ENCODE measurements around the gene POC1B.

The POC1B gene

GRCh38 chr12:89493670-89494302 lies 32.1 kb downstream of the POC1B start:
- ATAC-seq = no peak

DNA sequence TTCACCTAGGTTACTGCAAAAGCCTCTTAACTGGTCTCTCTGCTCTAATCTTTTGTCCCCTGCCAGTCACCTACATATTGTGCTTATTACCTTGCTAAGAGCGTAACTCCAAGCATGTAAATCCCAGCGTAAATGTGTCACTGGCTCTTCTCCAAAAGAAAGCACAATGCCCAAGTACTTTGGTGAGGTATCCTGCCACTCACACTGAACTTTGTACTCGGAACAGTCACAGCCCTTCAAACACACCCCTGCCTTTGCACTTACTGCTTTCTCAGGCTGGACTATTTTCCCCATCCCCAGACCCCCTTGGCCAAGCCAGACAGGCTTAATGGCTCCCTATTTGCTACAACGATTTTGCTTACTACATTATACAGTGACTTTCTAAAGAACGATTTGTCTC lies 33.0 kb downstream of the POC1B start:
- no peak for ATAC-seq

DNA sequence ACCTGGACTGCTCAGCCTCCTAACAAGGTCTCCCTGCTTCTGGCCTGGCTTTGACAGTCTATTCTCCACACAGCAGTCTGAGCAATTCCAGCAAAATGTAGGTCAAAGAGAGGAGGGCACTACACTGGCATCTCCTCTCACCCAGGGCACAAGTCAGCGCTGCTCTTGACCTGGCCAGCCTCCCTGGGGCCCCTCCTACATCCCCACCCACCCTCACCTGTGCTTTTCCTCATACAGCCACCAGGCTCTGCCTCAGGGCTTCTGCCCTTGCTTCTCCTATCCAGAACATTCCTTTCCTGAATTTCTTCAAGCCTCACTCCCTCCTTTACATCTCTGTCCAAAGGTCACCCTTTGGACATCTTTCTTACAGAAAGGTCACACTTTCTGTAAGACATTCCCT lies 34.9 kb downstream of the POC1B start:
- no peak for ATAC-seq

GRCh38 chr12:89486264-89486663 lies 39.6 kb downstream of the POC1B start:
- ATAC-seq = no peak

GRCh38 chr12:89484470-89484869 lies 41.4 kb downstream of the POC1B start:
- no peak for ATAC-seq

DNA sequence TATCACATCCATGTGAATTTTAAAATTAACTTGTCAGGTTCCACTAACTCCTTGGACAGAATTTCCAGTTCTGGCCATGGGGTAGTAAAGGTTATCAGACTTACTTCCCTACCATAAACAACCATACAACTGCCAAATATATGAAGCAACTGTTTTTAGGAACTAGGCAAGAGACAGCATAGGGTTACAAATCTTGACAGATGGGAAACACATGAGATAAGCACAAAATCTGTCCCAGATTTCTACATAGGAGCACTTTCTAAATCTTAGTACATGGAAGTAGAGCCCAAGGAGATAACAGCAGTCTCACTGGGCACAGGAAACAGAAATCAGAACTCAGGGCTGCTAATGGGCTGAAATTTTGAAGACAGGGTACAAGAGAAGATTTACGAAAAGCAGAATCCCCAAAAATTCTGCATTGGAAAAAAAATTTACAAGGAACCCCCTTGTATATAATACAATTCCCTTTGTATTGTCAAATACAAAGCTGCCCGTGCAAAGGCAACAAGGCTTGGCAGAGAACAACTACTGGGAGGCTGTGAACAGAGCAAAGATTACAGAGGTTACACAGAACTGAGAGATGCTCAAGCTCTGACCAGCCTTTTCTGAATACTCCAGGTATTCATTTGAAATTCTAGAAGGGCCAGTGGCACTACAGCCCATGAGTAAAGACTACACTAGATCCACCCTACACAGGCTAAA lies 44.5 kb downstream of the POC1B start:
- ATAC-seq = no peak

DNA sequence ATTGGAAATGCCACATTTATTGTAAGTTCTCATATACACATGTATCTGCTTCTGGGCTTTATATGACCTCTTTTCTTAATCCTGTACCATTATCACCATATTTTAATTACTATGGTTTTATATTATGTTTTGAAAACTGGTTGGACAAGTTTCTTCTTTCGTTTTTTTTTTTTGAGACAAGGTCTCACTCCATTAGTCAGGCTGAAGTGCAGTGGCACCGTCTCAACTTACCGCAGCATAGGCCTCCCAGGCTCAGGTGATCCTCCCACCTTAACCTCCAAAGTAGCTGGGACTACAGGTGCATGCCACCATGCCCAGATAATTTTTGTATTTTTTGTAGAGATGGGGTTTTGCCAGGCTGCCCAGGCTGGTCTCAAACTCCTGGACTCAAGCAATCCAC lies 45.9 kb downstream of the POC1B start:
- ATAC-seq = no peak

GRCh38 chr12:89477633-89478279 lies 48.1 kb downstream of the POC1B start:
- no peak for ATAC-seq

GRCh38 chr12:89476904-89477595 lies 48.8 kb downstream of the POC1B start:
- ATAC-seq = no peak

DNA sequence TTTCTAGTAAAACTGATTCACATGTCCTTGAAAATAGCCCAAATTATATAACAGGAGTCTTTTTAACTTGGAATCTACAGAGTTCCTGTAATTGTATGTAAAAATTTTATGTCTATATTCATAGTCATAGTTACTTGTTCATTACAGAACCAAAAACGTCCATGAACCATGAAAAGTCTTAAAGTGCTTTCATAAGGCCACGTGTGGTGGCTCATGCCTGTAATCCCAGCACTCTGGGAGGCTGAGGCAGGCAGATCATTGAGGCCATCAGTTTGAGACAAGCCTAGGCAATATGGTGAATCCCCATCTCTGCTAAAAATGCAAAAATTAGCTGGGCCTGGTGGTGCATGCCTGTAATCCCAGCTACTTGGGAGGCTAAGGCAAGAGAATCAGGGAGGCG lies 49.6 kb downstream of the POC1B start:
- ATAC-seq = no peak

- ATAC-seq = no peak
These were observed 50.5 kb downstream of the POC1B start for GRCh38 chr12:89475203-89475990.

DNA sequence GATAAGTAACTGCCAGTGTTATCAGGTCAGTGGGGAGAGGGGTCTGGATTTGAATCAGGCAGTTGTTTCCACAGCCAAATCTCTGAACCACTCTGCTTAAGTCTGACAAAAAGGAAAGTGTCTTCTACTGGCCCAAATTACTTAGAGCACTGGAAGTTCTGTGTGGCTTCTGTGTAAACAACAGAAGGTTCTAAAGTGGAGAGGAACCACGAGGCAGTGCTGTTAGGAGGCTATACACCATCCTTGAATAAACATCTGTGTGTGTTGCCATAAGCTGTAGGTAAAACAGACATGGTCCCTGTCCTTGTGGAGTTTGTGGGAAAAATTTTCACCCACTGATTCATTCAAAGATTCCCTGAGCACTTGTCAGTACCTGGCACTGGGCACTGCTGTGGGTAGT lies 51.2 kb downstream of the POC1B start:
- no peak for ATAC-seq

DNA sequence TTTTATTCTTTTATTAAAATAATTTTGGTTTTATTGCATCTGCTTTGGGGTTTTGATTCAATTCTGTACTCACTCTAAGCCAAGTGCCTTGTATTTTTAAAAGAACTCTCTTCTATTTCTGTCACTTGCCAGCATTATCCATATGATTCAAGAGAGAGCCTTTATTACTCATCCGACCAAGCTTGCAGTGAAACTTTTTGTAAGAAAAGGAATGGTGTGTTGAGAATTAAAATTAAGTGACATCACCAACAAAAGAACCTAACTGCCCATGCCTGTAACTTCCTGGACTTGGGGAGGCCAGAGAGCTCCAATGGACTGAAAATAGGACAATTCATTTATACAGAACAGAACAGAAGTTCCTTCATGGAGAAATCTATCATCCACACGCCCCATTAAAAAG lies 53.3 kb downstream of the POC1B start:
- peak; percentile 33 to 42 for ATAC-seq

GRCh38 chr12:89470741-89471509 lies 54.9 kb downstream of the POC1B start:
- ATAC-seq = peak; percentile 60 to 67

GRCh38 chr12:89469361-89469760 lies 56.5 kb downstream of the POC1B start:
- peak; percentile 37 to 39 for ATAC-seq

DNA sequence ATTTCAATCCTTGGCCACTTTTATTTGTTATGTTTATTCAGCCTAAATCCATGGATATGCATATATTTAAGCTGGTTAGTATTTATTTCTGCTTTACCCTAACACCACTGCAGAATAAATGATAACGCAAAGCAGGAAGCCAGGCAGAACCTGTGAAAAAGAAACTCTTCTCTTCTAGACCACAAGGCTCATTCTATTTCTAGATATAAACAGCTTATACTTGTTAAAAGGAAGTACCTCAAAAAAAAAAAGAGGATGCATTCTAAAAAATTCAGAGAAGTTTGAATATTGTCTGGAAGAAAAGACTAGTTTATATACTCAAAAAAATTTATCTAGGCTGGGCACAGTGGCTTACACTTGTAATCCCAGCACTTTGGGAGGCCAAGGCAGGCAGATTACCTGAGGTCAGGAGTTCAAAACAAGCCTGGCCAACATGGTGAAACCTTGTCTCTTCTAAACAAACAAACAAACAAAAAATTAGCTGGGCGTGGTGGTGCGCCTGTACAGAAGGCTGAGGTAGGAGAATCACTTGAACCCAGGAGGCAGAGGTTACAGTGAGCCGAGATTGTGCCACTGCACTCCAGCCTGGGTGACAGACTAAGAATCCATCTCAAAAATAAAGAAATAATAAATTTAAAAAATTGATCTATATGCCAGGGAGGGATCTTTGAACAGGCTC lies 57.1 kb downstream of the POC1B start:
- peak; percentile 38 to 45 for ATAC-seq

DNA sequence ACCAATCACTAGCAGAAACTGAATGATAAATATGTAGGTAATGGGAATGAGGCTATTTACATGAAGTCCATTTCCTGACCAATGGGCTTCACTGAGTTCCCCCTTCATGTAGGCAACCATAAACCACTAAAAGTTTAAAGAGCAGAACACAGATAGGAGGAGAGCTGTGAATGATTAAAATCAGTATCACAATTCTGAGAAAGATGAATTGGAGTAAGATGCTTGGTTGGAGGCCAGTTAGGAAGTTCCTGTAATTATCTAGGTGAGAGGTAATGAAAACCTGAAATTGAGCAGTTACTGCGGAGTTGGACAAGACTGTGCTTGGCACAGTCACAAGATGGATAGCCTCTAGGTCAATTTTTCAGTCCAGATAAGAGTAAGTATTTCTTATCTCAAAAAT lies 57.8 kb downstream of the POC1B start:
- peak in 1 of 2 donors; percentile 6 for ATAC-seq

- no peak for ATAC-seq
These were observed 60.8 kb downstream of the POC1B start for GRCh38 chr12:89464974-89465592.

DNA sequence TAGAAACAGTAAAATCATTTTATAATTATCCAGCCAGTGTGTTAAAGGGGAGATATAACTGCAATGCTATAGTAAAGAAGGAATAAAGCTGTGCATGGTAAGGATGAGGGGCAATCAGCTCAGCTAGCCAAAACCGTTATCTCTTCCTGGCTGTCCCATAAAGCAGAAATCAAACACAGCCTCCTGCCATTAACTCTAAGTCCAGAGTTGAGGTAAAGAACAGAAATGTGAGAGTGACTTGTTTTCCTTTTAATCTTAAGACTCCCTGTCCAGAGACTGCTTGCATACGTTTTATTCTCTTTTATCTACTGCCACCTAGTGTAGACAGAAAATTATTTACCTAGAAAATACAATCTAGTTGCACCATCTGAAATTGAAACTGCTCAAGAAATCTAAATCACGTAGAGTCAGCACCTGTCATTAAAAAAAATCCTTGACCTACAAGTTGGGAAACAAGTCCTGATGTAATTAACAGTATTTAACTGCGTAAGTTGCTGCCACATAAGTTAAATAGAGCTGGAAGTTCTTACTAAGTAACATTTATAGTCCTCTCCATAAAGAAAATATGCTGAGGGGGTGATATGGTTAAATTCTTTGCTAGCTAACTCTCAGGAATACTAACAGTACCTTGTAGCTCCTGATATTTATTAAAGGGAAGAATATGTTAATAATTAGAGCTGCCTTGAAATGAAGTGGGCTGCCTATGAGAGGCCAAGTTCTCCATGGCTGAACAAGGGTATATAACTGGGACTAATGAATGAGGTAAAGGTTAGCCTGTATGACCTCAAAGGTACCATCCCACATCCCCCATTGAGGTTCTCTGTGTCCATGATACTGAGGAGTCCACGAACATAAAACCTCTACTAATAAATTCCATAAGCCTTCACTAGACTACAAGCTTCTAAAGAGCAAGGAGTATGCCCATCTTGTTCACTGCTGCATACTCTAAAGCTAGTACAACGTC lies 63.9 kb downstream of the POC1B start:
- ATAC-seq = peak; percentile 90 to 92

DNA sequence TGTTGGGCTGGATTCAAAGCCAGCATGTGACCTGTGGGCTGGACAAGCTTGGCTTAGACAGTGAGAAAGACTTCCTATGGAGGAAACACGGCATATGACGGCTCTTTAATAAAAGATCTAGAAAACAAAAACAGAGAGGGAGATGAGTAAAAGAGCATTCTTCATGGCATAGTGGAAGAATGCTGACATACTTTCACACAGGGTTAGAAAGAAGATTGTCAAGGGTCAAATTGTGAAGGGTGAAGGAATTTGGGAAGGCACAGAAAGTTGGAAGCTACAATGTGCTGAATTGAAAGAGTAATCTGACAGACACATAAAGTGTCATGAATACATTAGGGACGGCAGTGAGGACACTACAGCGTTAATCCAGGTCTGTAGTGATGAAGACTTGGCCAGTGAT lies 64.7 kb downstream of the POC1B start:
- no peak for ATAC-seq

Data from activated CD4-positive, CD25-positive, alpha-beta regulatory T cell treated with anti-CD3 and anti-CD28 coated beads, Interleukin-2, amount 50 U/mL, for 24 hours (primary cell).